Heart right ventricle (tissue), 16 donors: ENCODE results near the gene VGLL3. TPM values are rescaled to one million over a fixed set of nuclear protein-coding genes. Genes with fewer than 3 reads are reported as not detected.

Source experiments
- ATAC-seq, 8 donors: fragments of 200-7000 bp; cut with Tn5 transposase; one replicate each; pipeline ENCODE4 v1.9.1; 2020; ENCODE audit warnings: mild to moderate bottlenecking in 8 of 8, moderate library complexity in 8 of 8, moderate number of reproducible peaks in 1 of 8
- DNase-seq, 2 donors: peaks; one replicate each; pipeline ENCODE4 v3.0.0-alpha.2; 2020
- H3K27ac ChIP-seq, 10 donors: fragments of 200-600 bp; sonication (generic) in 2 of 10; one replicate each; pipeline versions ENCODE4 v1.5.0 to v1.8.0; 2020 to 2022; ENCODE audit warnings: mild to moderate bottlenecking in 3 of 10
- H3K27me3 ChIP-seq, 7 donors: fragments of 200-600 bp; one replicate each; pipeline ENCODE4 v1.8.0; 2021 to 2022; ENCODE audit warnings: mild to moderate bottlenecking in 2 of 7
- H3K36me3 ChIP-seq, 9 donors: fragments of 200-600 bp; sonication (generic) in 1 of 9; one replicate each; pipeline versions ENCODE4 v1.5.0 to v1.8.0; 2020 to 2022; ENCODE audit warnings: mild to moderate bottlenecking in 2 of 9
- H3K4me1 ChIP-seq, 9 donors: fragments of 200-600 bp; sonication (generic) in 1 of 9; one replicate each; pipeline versions ENCODE4 v1.5.0 to v1.8.0; 2020 to 2022; ENCODE audit warnings: mild to moderate bottlenecking in 4 of 9
- H3K4me3 ChIP-seq, 10 donors: fragments of 200-600 bp; sonication (generic) in 2 of 10; one replicate each; pipeline versions ENCODE4 v1.5.0 to v1.8.0; 2020 to 2022; ENCODE audit warnings: mild to moderate bottlenecking in 7 of 10, moderate library complexity in 2 of 10
- H3K9me3 ChIP-seq, 11 donors: fragments of 200-600 bp in 10 of 11; sonication (generic) in 2 of 11; one replicate each; pipeline versions ENCODE4 v1.5.0 to v1.8.0; 2013 to 2022; ENCODE audit warnings: mild to moderate bottlenecking in 2 of 11, control low read depth in 1 of 11, moderate library complexity in 1 of 11
- CTCF ChIP-seq, 9 donors: fragments of 200-600 bp; sonication (generic) in 2 of 9; IDR thresholded peaks; one replicate each; pipeline versions ENCODE4 v1.5.0 to v1.8.0; 2021 to 2022; ENCODE audit warnings: antibody characterized with exemption in 9 of 9, mild to moderate bottlenecking in 5 of 9, moderate library complexity in 1 of 9
- WGBS, 2 donors: extraction: QIAGEN DNeasy Blood & Tissue Kit; methylation state at CpG; one replicate each; pipeline ENCODE4 v1.1.7; 2013; ENCODE audit warnings: inconsistent platforms in 1 of 2; 5-methylcytosine and 5-hydroxymethylcytosine counted together
- intact Hi-C, 10 donors: fragments of 100-400 bp; cut with DNase I; formaldehyde crosslinking; loops; one replicate each; pipeline versions ENCODE4 v1.11.1 to v1.14.2; 2022
- polyA plus RNA-seq, 2 donors: library from polyadenylated mRNA; stranded (reverse); fragments of 200-250 nt; gene quantifications; one replicate each; pipeline ENCODE4 v1.2.3, GENCODE V29; 2013
- total RNA-seq, 10 donors: library from RNA; stranded (reverse); fragmentation: NEBNext Ultra II Directional in 3 of 10; extraction: Animal tissue kit (Norgen Biotek cat#: 25700) in 3 of 10; gene quantifications; one replicate each; pipeline versions ENCODE4 v1.2.1 to v1.2.4, GENCODE V29; 2021 to 2023
- donor health status: Arrhythmogenic right ventricular cardiomyopathy.
- donor health status: ischemic (EF 13 %, LVEDD 7.1; RV severe dilation, severe dysfunction).
- donor health status: healthy with polysubstance abuse.
- donor health status: DM: no; HTN: yes; CAD: no.
- donor health status: DM: no; HTN: no; CAD: no.
- donor health status: ischemic (EF 25% LVEDD 6.9; RV normal size, moderate dysfunction).
- donor health status: ischemic (EF 25% LVEDD 5.7; RV mildly dilated, moderate dysfunction).
- donor health status: healthy.
- donor health status: DM: yes; HTN: yes; CAD: no.
- donor health status: Ischemic cardiomyopathy.
- donor health status: ischemic (EF 35%, LVEDD 5.7; RV mildly dilated, moderate dysfunction).
- donor health status: nonischemic (EF 11% LVEDD 7.7; RV severe dilation, severe dysfunction).
- donor health status: DM: yes; HTN: yes; CAD: no.
- donor health status: PGD.
- donor health status: ischemic (EF 29% LVEDD 5.4; RV normal size, mild dysfunction).
- donor health status: nonischemic (EF 23%, LVEDD 6.1; RV moderate dilation, normal function).

Gene VGLL3
- total and polyA plus RNA-seq, 12 donors, result 1.0 to 15.3 (median 3.6) TPM

- DNase-seq, result no peak
- no peak overlapping the region for H3K4me3 ChIP-seq
- peak overlapping the region in 1 of 10 donors; percentile 6 for H3K27ac ChIP-seq
- peaks cover 0 to 41% (median 20%) of the 10 kb centered on the region in 7 donors for H3K27me3 ChIP-seq
- intact Hi-C loops, result loop anchor here in 2 of 10 donors (10.0 kb wide), 2 partner anchors 91 to 209 kb away; no protein-coding TSS in a partner anchor
- no peaks in the 10 kb centered on the region for H3K9me3 ChIP-seq
- no peak for ATAC-seq
- H3K4me1 ChIP-seq, result peaks cover 0 to 13% (median 0%) of the 10 kb centered on the region in 9 donors
- 40 to 50% methylated on average over 7 of the region's 7 CpGs for WGBS, 2 donors
- H3K36me3 ChIP-seq, result no peaks in the 10 kb centered on the region
- no peak for TF ChIP-seq CTCF (IDR thresholded peaks at IDR 0.05)
Observed at GRCh38 chr3:86993704-86994103, 2.8 kb upstream of the VGLL3 start.

- H3K36me3 ChIP-seq, result no peaks in the 10 kb centered on the region
- H3K9me3 ChIP-seq, result no peaks in the 10 kb centered on the region
- peak overlapping the region in 8 of 10 donors; percentile 60 to 65 (median 62) for H3K4me3 ChIP-seq
- WGBS, 2 donors, result 64 to 70% methylated on average over 8 of the region's 8 CpGs
- H3K27ac ChIP-seq, result peak overlapping the region in 5 of 10 donors; percentile 29 to 81 (median 73)
- intact Hi-C loops, result loop anchor here in 2 of 10 donors (10.0 kb wide), 2 partner anchors 93 to 207 kb away; no protein-coding TSS in a partner anchor
- ATAC-seq (peak in 3 of 8 donors; percentile 48 to 54 (median 53)), DNase-seq (no peak)
- peaks cover 0 to 16% (median 5%) of the 10 kb centered on the region in 9 donors for H3K4me1 ChIP-seq
- peaks cover 0 to 42% (median 20%) of the 10 kb centered on the region in 7 donors for H3K27me3 ChIP-seq
- no peak for TF ChIP-seq CTCF (IDR thresholded peaks at IDR 0.05)
Observed at GRCh38 chr3:86991840-86992435, 989 bp upstream of the VGLL3 start.

GRCh38 chr3:86991482-86991815, 500 bp upstream of the VGLL3 start:
- DNase-seq, result no peak
- Histone ChIP-seq H3K4me3 (peak overlapping the region; percentile 7 to 65 (median 62)), H3K36me3 (no peaks in the 10 kb centered on the region), H3K4me1 (peaks cover 0 to 17% (median 5%) of the 10 kb centered on the region in 9 donors), H3K27ac (peak overlapping the region; percentile 23 to 81 (median 67)), H3K27me3 (peaks cover 0 to 42% (median 20%) of the 10 kb centered on the region in 7 donors), H3K9me3 (no peaks in the 10 kb centered on the region)
- TF ChIP-seq CTCF (IDR thresholded peaks at IDR 0.05), result no peak
- WGBS, 2 donors, result 8 to 12% methylated on average over 7 of the region's 7 CpGs
- ATAC-seq, result no peak
- intact Hi-C loops, result loop anchor here in 2 of 10 donors (10.0 kb wide), 2 partner anchors 93 to 207 kb away; no protein-coding TSS in a partner anchor

- no peaks in the 10 kb centered on the region for H3K36me3 ChIP-seq
- H3K4me3 ChIP-seq, result peak overlapping the region; percentile 7 to 65 (median 62)
- no peaks in the 10 kb centered on the region for H3K9me3 ChIP-seq
- intact Hi-C loops, result loop anchor here in 2 of 10 donors (10.0 kb wide), 2 partner anchors 95 to 205 kb away; no protein-coding TSS in a partner anchor
- H3K4me1 ChIP-seq, result peaks cover 0 to 21% (median 5%) of the 10 kb centered on the region in 9 donors
- ATAC-seq (peak in 2 of 8 donors; percentile 11 to 34), DNase-seq (no peak)
- peaks cover 0 to 42% (median 20%) of the 10 kb centered on the region in 7 donors for H3K27me3 ChIP-seq
- no peak for TF ChIP-seq CTCF (IDR thresholded peaks at IDR 0.05)
- peak overlapping the region; percentile 23 to 81 (median 68) for H3K27ac ChIP-seq
- WGBS, 2 donors, result 4 to 8% methylated on average over 29 of the region's 29 CpGs
Observed at GRCh38 chr3:86990012-86990733, 776 bp downstream of the VGLL3 start.
